ENCODE data around the gene UQCC5.

DNA sequence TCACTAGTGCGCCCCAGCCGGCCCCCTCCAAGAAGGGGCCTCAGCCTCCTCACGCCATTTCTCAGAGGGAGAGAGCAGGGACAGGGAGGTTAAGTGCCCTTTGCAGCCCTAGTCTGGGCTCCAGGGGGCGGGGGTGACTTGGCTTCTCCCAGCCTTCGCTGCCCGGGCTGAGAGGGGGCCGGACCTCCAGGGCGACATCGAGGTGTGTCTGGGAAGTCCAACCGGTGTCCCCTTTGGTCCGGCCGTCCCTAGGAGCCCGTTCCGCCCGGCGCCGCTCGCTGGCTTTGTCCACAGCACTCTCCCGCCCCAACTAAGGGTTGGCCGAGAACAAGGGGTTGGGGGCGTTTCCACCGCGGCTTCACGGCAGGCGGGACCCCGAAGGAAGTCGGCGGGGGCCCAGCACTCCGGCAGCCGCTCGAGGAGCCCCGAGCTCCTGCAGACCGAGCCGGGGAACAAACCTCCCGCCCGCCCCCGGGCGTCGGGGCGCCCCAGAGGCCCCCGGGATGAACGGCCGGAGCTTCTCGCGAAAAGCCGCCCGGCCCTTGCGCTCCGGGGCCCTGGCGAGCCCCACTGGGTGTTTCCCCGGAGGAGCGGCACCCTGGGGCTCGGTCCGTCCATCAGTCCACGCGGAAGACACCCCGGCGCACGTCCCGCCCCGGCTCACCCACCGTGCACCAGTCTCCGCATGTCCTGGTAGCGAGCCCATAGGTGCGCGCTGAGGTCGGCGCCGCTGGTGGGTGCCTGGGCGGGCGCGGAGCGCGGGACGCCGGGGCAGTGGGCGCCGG, 3.4 kb upstream of the UQCC5 start:
- TF ChIP-seq, protein P1, sequence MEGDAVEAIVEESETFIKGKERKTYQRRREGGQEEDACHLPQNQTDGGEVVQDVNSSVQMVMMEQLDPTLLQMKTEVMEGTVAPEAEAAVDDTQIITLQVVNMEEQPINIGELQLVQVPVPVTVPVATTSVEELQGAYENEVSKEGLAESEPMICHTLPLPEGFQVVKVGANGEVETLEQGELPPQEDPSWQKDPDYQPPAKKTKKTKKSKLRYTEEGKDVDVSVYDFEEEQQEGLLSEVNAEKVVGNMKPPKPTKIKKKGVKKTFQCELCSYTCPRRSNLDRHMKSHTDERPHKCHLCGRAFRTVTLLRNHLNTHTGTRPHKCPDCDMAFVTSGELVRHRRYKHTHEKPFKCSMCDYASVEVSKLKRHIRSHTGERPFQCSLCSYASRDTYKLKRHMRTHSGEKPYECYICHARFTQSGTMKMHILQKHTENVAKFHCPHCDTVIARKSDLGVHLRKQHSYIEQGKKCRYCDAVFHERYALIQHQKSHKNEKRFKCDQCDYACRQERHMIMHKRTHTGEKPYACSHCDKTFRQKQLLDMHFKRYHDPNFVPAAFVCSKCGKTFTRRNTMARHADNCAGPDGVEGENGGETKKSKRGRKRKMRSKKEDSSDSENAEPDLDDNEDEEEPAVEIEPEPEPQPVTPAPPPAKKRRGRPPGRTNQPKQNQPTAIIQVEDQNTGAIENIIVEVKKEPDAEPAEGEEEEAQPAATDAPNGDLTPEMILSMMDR (IDR thresholded peaks at IDR 0.05), result no peak
- TF ChIP-seq EP300 (IDR thresholded peaks at IDR 0.05), result no peak

All from esophagus muscularis mucosa (tissue), 3 donors.